H1 (cell line): ENCODE data around the gene ITSN1. TPM values are rescaled to one million over a fixed set of nuclear protein-coding genes. Genes with fewer than 3 reads are reported as not detected.

Experiments
- CTCF ChIA-PET: fragments of 300-600 bp; sonication (Branson Sonifier 250); formaldehyde crosslinking; loops from one replicate; lab custom pipeline; 2021; ENCODE audit not compliant: partially characterized antibody; lab: Charles Lee
- POLR2A ChIA-PET: fragments of 300-600 bp; sonication (Branson Sonifier 250); formaldehyde crosslinking; loops from one replicate; lab custom pipeline; 2021; ENCODE audit warnings: inconsistent platforms; ENCODE audit not compliant: partially characterized antibody; lab: Charles Lee
- DNase-seq, 2 experiments: peaks; one replicate each; pipeline versions ENCODE4 v3.0.0 to v3.0.0-alpha.2; 2010 to 2022; ENCODE audit warnings: low spot score in 2 of 2, low read depth in 1 of 2, mixed read lengths in 1 of 2
- FAIRE-seq: peaks from 2 replicates; lab custom pipeline; 2011; peaks lifted over from hg19 to GRCh38; lab: Jason Lieb, UNC
- H2AFZ ChIP-seq: 2 replicates; pipeline ENCODE4 v1.8.1; 2012; ENCODE audit warnings: low read length, inconsistent platforms
- H2AK5ac ChIP-seq: 2 replicates; pipeline ENCODE4 v1.6.1; 2013; ENCODE audit warnings: low read depth, low read length
- H2BK120ac ChIP-seq: replicated peaks from 2 replicates; pipeline ENCODE3; 2013; ENCODE audit warnings: low read depth, low read length, inconsistent platforms
- H2BK12ac ChIP-seq: 2 replicates; pipeline ENCODE4 v1.6.1; 2013; ENCODE audit warnings: low read depth, low read length
- H2BK15ac ChIP-seq: 2 replicates; pipeline ENCODE4 v1.6.1; 2013; ENCODE audit warnings: low read length
- H2BK20ac ChIP-seq: 2 replicates; pipeline ENCODE4 v1.6.1; 2013; ENCODE audit warnings: low read length
- H2BK5ac ChIP-seq: 2 replicates; pipeline ENCODE4 v1.6.1; 2013; ENCODE audit warnings: low read depth, low read length
- H3K14ac ChIP-seq: 2 replicates; pipeline ENCODE4 v1.6.1; 2013; ENCODE audit warnings: inconsistent platforms; ENCODE audit not compliant: insufficient read length
- H3K18ac ChIP-seq: 2 replicates; pipeline ENCODE4 v1.6.1; 2013; ENCODE audit warnings: low read length; ENCODE audit errors: extremely low read depth
- H3K23ac ChIP-seq: 2 replicates; pipeline ENCODE4 v1.6.1; 2013; ENCODE audit warnings: inconsistent platforms; ENCODE audit not compliant: insufficient read length
- H3K23me2 ChIP-seq: 2 replicates; pipeline ENCODE4 v1.6.1; 2013; ENCODE audit warnings: low read depth, low read length
- H3K27ac ChIP-seq: 2 replicates; pipeline ENCODE4 v1.6.1; 2011; ENCODE audit warnings: low read depth, low read length, inconsistent platforms
- H3K27me3 ChIP-seq, 4 experiments: replicated peaks in 1 of 4; 1 replicate in 1 of 4; 2 replicates in 3 of 4; pipeline versions ENCODE4 v1.6.1 to v1.8.1; 2011 to 2013; ENCODE audit warnings: low read length in 3 of 4, mild to moderate bottlenecking in 3 of 4, inconsistent platforms in 2 of 4, mixed read lengths in 2 of 4, moderate library complexity in 1 of 4; ENCODE audit not compliant: control insufficient read depth in 3 of 4, insufficient read depth in 3 of 4; ENCODE audit errors: extremely low read depth in 1 of 4
- H3K36me3 ChIP-seq, 4 experiments: 2 replicates each; pipeline versions ENCODE4 v1.6.1 to v1.8.1; 2011 to 2013; ENCODE audit warnings: mild to moderate bottlenecking in 4 of 4, low read length in 3 of 4, moderate library complexity in 2 of 4, control low read depth in 1 of 4, inconsistent platforms in 1 of 4; ENCODE audit not compliant: insufficient read depth in 4 of 4, control insufficient read depth in 2 of 4
- H3K4ac ChIP-seq: replicated peaks from 2 replicates; pipeline ENCODE3; 2013; ENCODE audit warnings: low read length, low read depth, mixed read lengths, inconsistent platforms; ENCODE audit not compliant: insufficient read length
- H3K4me1 ChIP-seq, 4 experiments: replicated peaks in 1 of 4; 1 replicate in 1 of 4; 2 replicates in 3 of 4; pipeline versions ENCODE4 v1.6.1 to v1.8.1; 2011 to 2013; ENCODE audit warnings: low read length in 3 of 4, inconsistent platforms in 2 of 4, mixed read lengths in 1 of 4; ENCODE audit not compliant: insufficient read depth in 4 of 4, control insufficient read depth in 3 of 4
- H3K4me2 ChIP-seq, 2 experiments: 2 replicates each; pipeline versions ENCODE4 v1.6.1 to v1.8.1; 2011 to 2013; ENCODE audit warnings: low read depth in 2 of 2, low read length in 2 of 2, control low read depth in 1 of 2, inconsistent platforms in 1 of 2, mild to moderate bottlenecking in 1 of 2; ENCODE audit not compliant: insufficient read depth in 1 of 2
- H3K4me3 ChIP-seq, 4 experiments: fragments of 200-600, 300-600 bp in 1 of 4; sonication (generic), shearing (Covaris generic), sonication (Bioruptor Twin) in 1 of 4; 2 replicates each; pipeline versions ENCODE4 v1.5.1 to v1.8.1; 2011 to 2016; ENCODE audit warnings: low read length in 4 of 4, low read depth in 3 of 4, control low read depth in 2 of 4, inconsistent platforms in 2 of 4, mild to moderate bottlenecking in 2 of 4, mixed read lengths in 1 of 4, moderate library complexity in 1 of 4; ENCODE audit not compliant: insufficient read depth in 2 of 4; ENCODE audit errors: extremely low read depth in 1 of 4
- H3K56ac ChIP-seq: replicated peaks from 2 replicates; pipeline ENCODE3; 2013; ENCODE audit warnings: low read depth, mild to moderate bottlenecking, mixed read lengths, low read length, inconsistent platforms; ENCODE audit not compliant: insufficient read length
- H3K79me1 ChIP-seq: 2 replicates; pipeline ENCODE4 v1.6.1; 2013; ENCODE audit warnings: low read depth, low read length, control low read depth
- H3K79me2 ChIP-seq, 2 experiments: 2 replicates each; pipeline versions ENCODE4 v1.6.1 to v1.8.1; 2012 to 2013; ENCODE audit warnings: low read length in 2 of 2, mild to moderate bottlenecking in 2 of 2, inconsistent platforms in 1 of 2; ENCODE audit not compliant: insufficient read depth in 2 of 2, control insufficient read depth in 1 of 2
- H3K9ac ChIP-seq, 4 experiments: replicated peaks in 1 of 4; 1 replicate in 1 of 4; 2 replicates in 3 of 4; pipeline versions ENCODE4 v1.6.1 to v1.8.1; 2011 to 2013; ENCODE audit warnings: low read depth in 3 of 4, low read length in 3 of 4, control low read depth in 2 of 4, mild to moderate bottlenecking in 2 of 4, moderate library complexity in 2 of 4, inconsistent platforms in 1 of 4; ENCODE audit errors: extremely low read depth in 1 of 4
- H3K9me3 ChIP-seq, 2 experiments: 2 replicates each; pipeline versions ENCODE4 v1.6.1 to v1.8.1; 2012 to 2013; ENCODE audit warnings: mild to moderate bottlenecking in 2 of 2, moderate library complexity in 2 of 2, control low read depth in 1 of 2, inconsistent platforms in 1 of 2, low read depth in 1 of 2, low read length in 1 of 2, mixed read lengths in 1 of 2; ENCODE audit not compliant: insufficient read depth in 2 of 2
- H4K20me1 ChIP-seq, 2 experiments: replicated peaks in 1 of 2; 2 replicates each; pipeline versions ENCODE3 to v1.8.1; 2011 to 2013; ENCODE audit warnings: inconsistent platforms in 2 of 2, low read length in 2 of 2, mild to moderate bottlenecking in 1 of 2; ENCODE audit not compliant: insufficient read depth in 2 of 2, control insufficient read depth in 1 of 2
- H4K5ac ChIP-seq: 2 replicates; pipeline ENCODE4 v1.6.1; 2013; ENCODE audit warnings: low read length, low read depth, mixed read lengths, inconsistent platforms; ENCODE audit not compliant: insufficient read length
- H4K8ac ChIP-seq: 2 replicates; pipeline ENCODE4 v1.8.0; 2013; ENCODE audit warnings: mild to moderate bottlenecking, moderate library complexity, low read length, inconsistent platforms; ENCODE audit not compliant: insufficient read depth; ENCODE audit errors: extremely low read depth
- H4K91ac ChIP-seq: replicated peaks from 2 replicates; pipeline ENCODE3; 2013; ENCODE audit warnings: low read length, mixed read lengths, inconsistent platforms; ENCODE audit not compliant: insufficient read length
- BRCA1 ChIP-seq: IDR thresholded peaks from 2 replicates; pipeline ENCODE4 v1.6.1; 2012; ENCODE audit warnings: low read depth, low read length, improper control_type of control experiment
- CBX8 ChIP-seq: fragments of 300-800, 300-1000 bp; sonication (generic); IDR thresholded peaks from 2 replicates; pipeline ENCODE4 v1.7.1; 2016; ENCODE audit warnings: low read depth, low read length, borderline replicate concordance
- GABPA ChIP-seq: IDR thresholded peaks from 2 replicates; pipeline ENCODE4 v1.6.1; 2011; ENCODE audit warnings: mild to moderate bottlenecking, low read length, moderate library complexity, borderline replicate concordance; ENCODE audit not compliant: insufficient read depth
- JUND ChIP-seq: IDR thresholded peaks from 2 replicates; pipeline ENCODE4 v1.6.1; 2011; ENCODE audit warnings: mild to moderate bottlenecking, improper control_type of control experiment, low read length
- KDM4A ChIP-seq: IDR thresholded peaks from one replicate; pipeline ENCODE4 v1.7.1; 2012; ENCODE audit warnings: low read depth, mild to moderate bottlenecking, moderate library complexity, low read length, inconsistent platforms; ENCODE audit not compliant: severe bottlenecking
- POU5F1 ChIP-seq: IDR thresholded peaks from 2 replicates; pipeline ENCODE4 v1.6.1; 2011; ENCODE audit warnings: low read depth, mild to moderate bottlenecking, low read length, moderate library complexity
- WGBS, 2 experiments: shearing (Covaris generic) in 1 of 2; methylation state at CpG; one replicate each; pipeline versions ENCODE4 v1.1.6 to v1.1.7; 2013 to 2015; ENCODE audit warnings: low lambda C conversion rate in 2 of 2, mixed read lengths in 2 of 2, inconsistent platforms in 1 of 2, low coverage in 1 of 2, missing lambda C conversion rate in 1 of 2; ENCODE audit not compliant: insufficient replicate concordance in 2 of 2, insufficient coverage in 1 of 2, insufficient read length in 1 of 2; ENCODE audit errors: extremely low coverage in 1 of 2, missing lambda C conversion rate in 1 of 2; 5-methylcytosine and 5-hydroxymethylcytosine counted together
- polyA plus RNA-seq, 7 experiments: library from polyadenylated mRNA; depleted of rRNA in 3 of 7; stranded (reverse) in 5 of 7; unstranded in 2 of 7; fragments of >200 nt in 5 of 7; fragments of 200-250 nt in 2 of 7; gene quantifications; 1 replicate in 5 of 7; 2 replicates in 1 of 7; 4 replicates in 1 of 7; pipeline versions ENCODE4 v1.2.1 to v1.2.3, GENCODE V29; 2011 to 2013; ENCODE audit warnings: missing spikeins in 2 of 7, mixed read lengths in 2 of 7
- total RNA-seq: library from RNA; stranded (reverse); fragmentation: NEBNext Ultra II Directional; extraction: Animal tissue kit (Norgen Biotek cat#: 25700); gene quantifications from 2 replicates; pipeline ENCODE4 v1.2.1, GENCODE V29; 2021
- TF ChIP-seq, protein P1 (sequence below): IDR thresholded peaks from 2 replicates; pipeline ENCODE4 v1.6.1; 2011; ENCODE audit warnings: low read length, improper control_type of control experiment

The ITSN1 gene
- total and polyA plus RNA-seq, 2 of the 8 experiments (the other 6 are each of a cell fraction or from before 2014, with no cell fraction given): 60.8 to 78.1 TPM

DNA sequence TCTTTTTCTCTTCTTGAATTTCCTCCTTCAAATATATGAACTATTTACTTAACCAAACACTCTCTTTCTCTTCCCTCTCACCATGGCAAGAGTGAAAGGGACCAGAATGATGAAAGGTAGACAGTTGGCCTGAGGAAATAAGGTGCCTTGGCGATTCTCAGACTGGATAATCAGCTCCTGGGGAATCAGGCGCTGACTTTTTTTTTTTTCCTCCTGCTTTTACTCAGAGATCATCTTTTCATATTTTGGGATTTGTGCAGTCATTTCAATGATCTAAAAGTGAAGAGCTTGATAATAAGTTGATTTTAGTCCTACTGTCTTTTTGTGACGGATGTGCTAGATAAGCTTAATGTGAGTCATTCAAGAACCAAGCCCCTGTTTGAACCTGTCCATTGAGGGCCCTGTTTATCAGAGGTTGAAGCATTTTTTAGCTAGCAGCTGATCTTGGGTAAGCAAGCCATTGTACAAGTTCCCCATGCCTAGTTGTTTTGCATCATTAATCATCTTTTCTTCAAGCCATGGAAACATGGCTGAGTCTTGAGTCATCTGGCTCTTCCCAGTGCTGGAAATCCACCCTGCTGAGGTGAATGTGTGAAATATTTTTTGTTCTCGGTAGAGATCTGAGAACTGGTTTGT is 40.8 kb downstream of the ITSN1 start:
- H3K14ac ChIP-seq: no peak overlapping the region
- H3K4me2 ChIP-seq: peak overlapping the region in 1 of 2 experiments; percentile 59; a peak in 2 of 4 replicates
- no peak overlapping the region for H3K9ac ChIP-seq
- TF ChIP-seq JUND: peak; percentile 26; the same call in 1 of the 2 replicates
- TF ChIP-seq KDM4A: no peak
- TF ChIP-seq BRCA1: no peak
- no peak for TF ChIP-seq CBX8
- TF ChIP-seq, protein P1, sequence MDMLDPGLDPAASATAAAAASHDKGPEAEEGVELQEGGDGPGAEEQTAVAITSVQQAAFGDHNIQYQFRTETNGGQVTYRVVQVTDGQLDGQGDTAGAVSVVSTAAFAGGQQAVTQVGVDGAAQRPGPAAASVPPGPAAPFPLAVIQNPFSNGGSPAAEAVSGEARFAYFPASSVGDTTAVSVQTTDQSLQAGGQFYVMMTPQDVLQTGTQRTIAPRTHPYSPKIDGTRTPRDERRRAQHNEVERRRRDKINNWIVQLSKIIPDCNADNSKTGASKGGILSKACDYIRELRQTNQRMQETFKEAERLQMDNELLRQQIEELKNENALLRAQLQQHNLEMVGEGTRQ: no peak
- TF ChIP-seq GABPA: no peak
- no peak for TF ChIP-seq POU5F1
- TF ChIP-seq, all 59 proteins: peak for 1
- H3K23me2 ChIP-seq: no peaks in the 10 kb centered on the region
- H3K79me1 ChIP-seq: peaks cover 3% of the 10 kb centered on the region
- peak overlapping the region; percentile 5; the same call in 1 of the 2 replicates for H2BK12ac ChIP-seq
- H3K4me1 ChIP-seq: peaks cover 1 to 35% (median 18%) of the 10 kb centered on the region in 4 experiments; a peak in 6 of 7 replicates
- peak overlapping the region; percentile 18; the same call in 1 of the 2 replicates for H2BK5ac ChIP-seq
- H2AFZ ChIP-seq: no peak overlapping the region
- H4K8ac ChIP-seq: no peak overlapping the region
- H3K36me3 ChIP-seq: no peaks in the 10 kb centered on the region
- H2AK5ac ChIP-seq: 0 out of 2 replicates have a peak overlapping the region, but pooled peaks have one; percentile 5
- peaks cover 17 to 84% of the 10 kb centered on the region in 2 experiments for H3K79me2 ChIP-seq
- peaks cover 0 to 2% of the 10 kb centered on the region in 2 experiments for H4K20me1 ChIP-seq
- ChIA-PET CTCF (interaction anchor here (0.9 kb wide), 1 partner anchor 53 kb away, joined by 3 read pairs; no protein-coding TSS in a partner anchor), POLR2A (interaction anchor here (0.6 to 2.6 kb wide), 4 partner anchors 15 to 287 kb away, joined by 3 to 7 read pairs (median 4); no protein-coding TSS in a partner anchor)
- WGBS, 2 experiments: 65% methylated on average over 4 of the region's 4 CpGs; no CpG with 5 or more reads in 1 of the 2 experiments
- H3K4me3 ChIP-seq: no peak overlapping the region; a peak in 1 of 8 replicates
- H2BK20ac ChIP-seq: peak overlapping the region; percentile 0; the same call in 1 of the 2 replicates
- peak overlapping the region; percentile 8 for H2BK120ac ChIP-seq
- H4K91ac ChIP-seq: no peak overlapping the region
- no peak overlapping the region for H3K4ac ChIP-seq
- no peak overlapping the region for H4K5ac ChIP-seq
- no peak overlapping the region for H3K23ac ChIP-seq
- no peaks in the 10 kb centered on the region for H3K27me3 ChIP-seq
- H3K56ac ChIP-seq: no peak overlapping the region
- no peak overlapping the region; the same call in 1 of the 2 replicates for H3K18ac ChIP-seq
- peak in 1 of 2 experiments; percentile 5 for DNase-seq
- FAIRE-seq: no peak
- H3K9me3 ChIP-seq: no peaks in the 10 kb centered on the region
- H3K27ac ChIP-seq: no peak overlapping the region; the same call in 1 of the 2 replicates
- no peak overlapping the region for H2BK15ac ChIP-seq
